Loucy (cell line): ENCODE measurements around the gene TMEM191C.
"Not testable (repeated sequence)": the region's sequence is repeated elsewhere in the genome, so short reads cannot be mapped to it uniquely, and the experiment has no call there.

ENCODE experiments used
- H2AFZ ChIP-seq: fragments of 200-600 bp; sonication (generic); 2 replicates; pipeline ENCODE4 v1.6.0; 2016; ENCODE audit warnings: antibody characterized with exemption, mild to moderate bottlenecking, low read length, moderate library complexity
- H3F3A ChIP-seq: fragments of 200-600 bp; 2 replicates; pipeline ENCODE4 v1.6.0; 2016; ENCODE audit warnings: antibody characterized with exemption, low read depth, mild to moderate bottlenecking
- H3K27me3 ChIP-seq: fragments of 200-600 bp; sonication (generic); 2 replicates; pipeline ENCODE4 v1.6.1; 2014; ENCODE audit warnings: low read length, mild to moderate bottlenecking; ENCODE audit not compliant: insufficient read depth, poor library complexity, severe bottlenecking
- H3K36me3 ChIP-seq: fragments of 200-600 bp; sonication (generic); 2 replicates; pipeline ENCODE4 v1.6.1; 2016; ENCODE audit warnings: low read length; ENCODE audit not compliant: insufficient read depth
- H3K4me1 ChIP-seq: fragments of 200-600 bp; sonication (generic); 2 replicates; pipeline ENCODE4 v1.5.1; 2014; ENCODE audit warnings: low read length, mild to moderate bottlenecking; ENCODE audit not compliant: insufficient read depth, poor library complexity, severe bottlenecking
- H3K4me2 ChIP-seq: fragments of 200-600 bp; sonication (generic); 2 replicates; pipeline ENCODE4 v1.6.0; 2014; ENCODE audit warnings: antibody characterized with exemption, low read length, low read depth, mild to moderate bottlenecking; ENCODE audit not compliant: poor library complexity, severe bottlenecking
- H3K4me3 ChIP-seq: fragments of 200-600 bp; sonication (generic); 2 replicates; pipeline ENCODE4 v1.5.1; 2014; ENCODE audit warnings: low read length, mild to moderate bottlenecking, mixed read lengths; ENCODE audit not compliant: poor library complexity, severe bottlenecking
- H3K79me2 ChIP-seq: fragments of 200-600 bp; sonication (generic); 2 replicates; pipeline ENCODE4 v1.6.1; 2014; ENCODE audit warnings: low read length; ENCODE audit not compliant: insufficient read depth
- H3K9ac ChIP-seq: fragments of 200-600 bp; sonication (generic); 2 replicates; pipeline ENCODE4 v1.6.0; 2014; ENCODE audit warnings: mild to moderate bottlenecking, low read depth, low read length, moderate library complexity; ENCODE audit not compliant: poor library complexity, severe bottlenecking
- H3K9me2 ChIP-seq: fragments of 200-600 bp; sonication (generic); replicated peaks from 2 replicates; pipeline ENCODE4 v1.6.1; 2016; ENCODE audit warnings: low read depth, low read length, mixed read lengths
- H3K9me3 ChIP-seq: fragments of 200-600 bp; sonication (generic); 2 replicates; pipeline ENCODE4 v1.6.1; 2014; ENCODE audit warnings: mild to moderate bottlenecking, antibody characterized with exemption, low read length, low read depth; ENCODE audit not compliant: insufficient read depth
- H4K20me1 ChIP-seq: fragments of 200-600 bp; sonication (generic); 2 replicates; pipeline ENCODE4 v1.6.0; 2014; ENCODE audit warnings: antibody characterized with exemption, low read length, mild to moderate bottlenecking; ENCODE audit not compliant: insufficient read depth, poor library complexity, severe bottlenecking

Gene TMEM191C

GRCh38 chr22:21493789-21494782, 26.9 kb downstream of the TMEM191C start:
- not testable (repeated sequence) for H3K4me2 ChIP-seq, H3K9me3 ChIP-seq, H3K4me1 ChIP-seq, H3K9ac ChIP-seq, H3K4me3 ChIP-seq, H3F3A ChIP-seq, H3K27me3 ChIP-seq, H4K20me1 ChIP-seq, H3K36me3 ChIP-seq, H2AFZ ChIP-seq, H3K79me2 ChIP-seq, H3K9me2 ChIP-seq

- not testable (repeated sequence) for H3K9me3 ChIP-seq, H3K4me1 ChIP-seq, H3F3A ChIP-seq, H2AFZ ChIP-seq, H3K9ac ChIP-seq, H4K20me1 ChIP-seq, H3K27me3 ChIP-seq, H3K79me2 ChIP-seq, H3K4me3 ChIP-seq, H3K9me2 ChIP-seq, H3K36me3 ChIP-seq, H3K4me2 ChIP-seq
Measured at GRCh38 chr22:21497984-21498383, 30.8 kb downstream of the TMEM191C start.

- not testable (repeated sequence) for H3K36me3 ChIP-seq, H3K27me3 ChIP-seq, H4K20me1 ChIP-seq, H3K4me2 ChIP-seq, H3K4me3 ChIP-seq, H3F3A ChIP-seq, H3K9me2 ChIP-seq, H3K4me1 ChIP-seq, H3K9me3 ChIP-seq, H2AFZ ChIP-seq, H3K79me2 ChIP-seq, H3K9ac ChIP-seq
Measured at GRCh38 chr22:21498489-21498888, 31.3 kb downstream of the TMEM191C start.

GRCh38 chr22:21499623-21500506, 32.7 kb downstream of the TMEM191C start:
- H3K4me2 ChIP-seq: not testable (repeated sequence)

GRCh38 chr22:21510397-21510796, 43.2 kb downstream of the TMEM191C start:
- H3K9me3 ChIP-seq, H3K79me2 ChIP-seq, H3F3A ChIP-seq, H3K4me2 ChIP-seq, H3K9ac ChIP-seq, H3K36me3 ChIP-seq, H4K20me1 ChIP-seq, H3K9me2 ChIP-seq, H3K4me3 ChIP-seq, H3K4me1 ChIP-seq, H3K27me3 ChIP-seq, H2AFZ ChIP-seq: not testable (repeated sequence)

More at GRCh38 chr22:21499623-21500506, 32.7 kb downstream of the TMEM191C start:
- H4K20me1 ChIP-seq, H3F3A ChIP-seq, H3K79me2 ChIP-seq, H3K4me3 ChIP-seq, H3K9me3 ChIP-seq, H3K36me3 ChIP-seq, H3K9ac ChIP-seq, H3K27me3 ChIP-seq, H3K9me2 ChIP-seq, H3K4me1 ChIP-seq, H2AFZ ChIP-seq: not testable (repeated sequence)

- H3K4me1 ChIP-seq, H3K4me2 ChIP-seq, H3K9ac ChIP-seq, H3K9me3 ChIP-seq, H3K4me3 ChIP-seq, H3K79me2 ChIP-seq, H3F3A ChIP-seq, H2AFZ ChIP-seq, H3K36me3 ChIP-seq, H3K9me2 ChIP-seq, H3K27me3 ChIP-seq, H4K20me1 ChIP-seq: not testable (repeated sequence)
Measured at GRCh38 chr22:21512022-21512421, 44.8 kb downstream of the TMEM191C start.

GRCh38 chr22:21514117-21514516, 46.9 kb downstream of the TMEM191C start:
- H3K79me2 ChIP-seq, H4K20me1 ChIP-seq, H3K9ac ChIP-seq, H3K4me3 ChIP-seq, H3K9me2 ChIP-seq, H2AFZ ChIP-seq, H3K27me3 ChIP-seq, H3K4me1 ChIP-seq, H3F3A ChIP-seq, H3K4me2 ChIP-seq, H3K9me3 ChIP-seq, H3K36me3 ChIP-seq: not testable (repeated sequence)
